Hepatocyte (in vitro differentiated cells): ENCODE measurements around the gene TTC28. TPM values are rescaled to one million over a fixed set of nuclear protein-coding genes. Genes with fewer than 3 reads are reported as not detected.

Source experiments
- DNase-seq: peaks from one replicate; pipeline ENCODE4 v3.0.0-alpha.2; 2016; ENCODE audit warnings: low spot score
- H2AFZ ChIP-seq: fragments of 200-600 bp; sonication (generic); 2 replicates; pipeline ENCODE4 v1.6.0; 2016; ENCODE audit warnings: antibody characterized with exemption, mild to moderate bottlenecking
- H3K27ac ChIP-seq: fragments of 200-600 bp; sonication (generic); 2 replicates; pipeline ENCODE4 v1.5.1; 2016; ENCODE audit warnings: mild to moderate bottlenecking
- H3K27me3 ChIP-seq: fragments of 200-600 bp; sonication (generic); 2 replicates; pipeline ENCODE4 v1.6.1; 2016
- H3K36me3 ChIP-seq: fragments of 200-600 bp; sonication (generic); replicated peaks from 2 replicates; pipeline ENCODE4 v1.5.1; 2016; ENCODE audit warnings: low read depth; ENCODE audit not compliant: insufficient read depth
- H3K4me1 ChIP-seq: fragments of 200-600 bp; sonication (generic); 2 replicates; pipeline ENCODE4 v1.5.1; 2016; ENCODE audit warnings: mild to moderate bottlenecking, moderate library complexity; ENCODE audit not compliant: insufficient read depth
- H3K4me2 ChIP-seq: fragments of 200-600 bp; sonication (generic); 2 replicates; pipeline ENCODE4 v1.6.0; 2016
- H3K4me3 ChIP-seq: fragments of 200-600 bp; sonication (generic); 2 replicates; pipeline ENCODE4 v1.5.1; 2016; ENCODE audit warnings: mild to moderate bottlenecking
- H3K79me2 ChIP-seq: fragments of 200-600 bp; sonication (generic); 2 replicates; pipeline ENCODE4 v1.6.0; 2017; ENCODE audit warnings: mild to moderate bottlenecking
- H3K9me2 ChIP-seq: fragments of 200-600 bp; sonication (generic); replicated peaks from 2 replicates; pipeline ENCODE4 v1.6.0; 2017; ENCODE audit warnings: mild to moderate bottlenecking; ENCODE audit not compliant: insufficient read depth
- H3K9me3 ChIP-seq: fragments of 200-600 bp; sonication (generic); 2 replicates; pipeline ENCODE4 v1.5.1; 2016; ENCODE audit warnings: low read depth, mild to moderate bottlenecking
- H4K20me1 ChIP-seq: fragments of 200-600 bp; sonication (generic); 2 replicates; pipeline ENCODE4 v1.6.0; 2016; ENCODE audit warnings: mild to moderate bottlenecking; ENCODE audit not compliant: insufficient read depth, poor library complexity, severe bottlenecking
- EZH2 ChIP-seq: fragments of 200-600 bp; sonication (generic); IDR thresholded peaks from 2 replicates; pipeline ENCODE4 v1.6.1; 2016; ENCODE audit warnings: antibody characterized with exemption, mild to moderate bottlenecking, borderline replicate concordance
- EZH2phosphoT487 ChIP-seq: fragments of 200-600 bp; sonication (generic); IDR thresholded peaks from one replicate; pipeline ENCODE4 v1.6.1; 2018; ENCODE audit warnings: antibody characterized with exemption, mild to moderate bottlenecking, low read depth, moderate library complexity; ENCODE audit not compliant: unreplicated experiment, severe bottlenecking
- WGBS: methylation state at CpG from one replicate; pipeline ENCODE4 v1.1.6; 2016; ENCODE audit warnings: low lambda C conversion rate; ENCODE audit errors: missing lambda C conversion rate; 5-methylcytosine and 5-hydroxymethylcytosine counted together
- polyA plus RNA-seq: library from polyadenylated mRNA; unstranded; fragments of >200 nt; fragmentation: Nextera tagmentation; extraction: Ambion mirVana; gene quantifications from 2 replicates; pipeline ENCODE4 v1.2.1, GENCODE V29; 2016
- total RNA-seq: library from RNA; depleted of rRNA; stranded (reverse); fragments of >200 nt; gene quantifications from 2 replicates; pipeline ENCODE4 v1.2.3, GENCODE V29; 2014
- TF ChIP-seq, protein P1 (sequence below): fragments of 200-600 bp; sonication (generic); IDR thresholded peaks from 2 replicates; pipeline ENCODE4 v1.5.1; 2016; ENCODE audit warnings: antibody characterized with exemption, mild to moderate bottlenecking; ENCODE audit not compliant: poor library complexity

TTC28 gene
- total and polyA plus RNA-seq, 2 experiments from 2014 or later = 14.7 to 30.4 TPM

- H2AFZ ChIP-seq = no peak overlapping the region
- DNase-seq = no peak
- 77% methylated on average over 4 of the region's 4 CpGs for WGBS
Observed at GRCh38 chr22:28629420-28630176, 50.0 kb downstream of the TTC28 start.

DNA sequence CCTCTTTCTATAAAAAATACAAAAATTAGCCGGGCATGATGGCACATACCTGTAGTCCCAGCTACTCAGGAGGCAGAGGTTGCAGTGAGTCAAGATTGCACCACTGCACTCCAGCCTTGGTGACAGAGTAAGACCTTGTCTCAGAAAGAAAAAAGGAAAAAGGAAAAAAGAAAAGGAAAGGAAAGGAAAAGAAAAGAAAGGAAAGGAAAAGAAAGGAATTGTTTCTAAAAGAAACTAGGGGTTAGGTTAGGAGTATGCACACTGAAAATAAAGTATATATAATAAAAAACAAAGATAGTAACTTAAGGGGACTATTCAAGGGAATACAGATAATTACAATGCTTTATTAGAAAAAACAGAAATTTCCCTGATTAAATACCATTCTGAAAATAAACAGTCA, 50.9 kb downstream of the TTC28 start:
- TF ChIP-seq EZH2phosphoT487 (no peak), EZH2 (no peak)
- TF ChIP-seq, protein P1, sequence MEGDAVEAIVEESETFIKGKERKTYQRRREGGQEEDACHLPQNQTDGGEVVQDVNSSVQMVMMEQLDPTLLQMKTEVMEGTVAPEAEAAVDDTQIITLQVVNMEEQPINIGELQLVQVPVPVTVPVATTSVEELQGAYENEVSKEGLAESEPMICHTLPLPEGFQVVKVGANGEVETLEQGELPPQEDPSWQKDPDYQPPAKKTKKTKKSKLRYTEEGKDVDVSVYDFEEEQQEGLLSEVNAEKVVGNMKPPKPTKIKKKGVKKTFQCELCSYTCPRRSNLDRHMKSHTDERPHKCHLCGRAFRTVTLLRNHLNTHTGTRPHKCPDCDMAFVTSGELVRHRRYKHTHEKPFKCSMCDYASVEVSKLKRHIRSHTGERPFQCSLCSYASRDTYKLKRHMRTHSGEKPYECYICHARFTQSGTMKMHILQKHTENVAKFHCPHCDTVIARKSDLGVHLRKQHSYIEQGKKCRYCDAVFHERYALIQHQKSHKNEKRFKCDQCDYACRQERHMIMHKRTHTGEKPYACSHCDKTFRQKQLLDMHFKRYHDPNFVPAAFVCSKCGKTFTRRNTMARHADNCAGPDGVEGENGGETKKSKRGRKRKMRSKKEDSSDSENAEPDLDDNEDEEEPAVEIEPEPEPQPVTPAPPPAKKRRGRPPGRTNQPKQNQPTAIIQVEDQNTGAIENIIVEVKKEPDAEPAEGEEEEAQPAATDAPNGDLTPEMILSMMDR = no peak
- 96% methylated on average over 1 of the region's 1 CpG for WGBS

More at GRCh38 chr22:28629420-28630176, 50.0 kb downstream of the TTC28 start:
- Histone ChIP-seq H3K27me3 (no peaks in the 10 kb centered on the region), H3K27ac (no peak overlapping the region), H3K36me3 (no peaks in the 10 kb centered on the region), H3K9me2 (no peaks in the 10 kb centered on the region), H3K4me1 (no peaks in the 10 kb centered on the region), H4K20me1 (no peaks in the 10 kb centered on the region), H3K79me2 (no peaks in the 10 kb centered on the region), H3K4me2 (no peak overlapping the region), H3K4me3 (no peak overlapping the region), H3K9me3 (no peaks in the 10 kb centered on the region)
- TF ChIP-seq EZH2 = no peak
- TF ChIP-seq EZH2phosphoT487 = no peak
- TF ChIP-seq, protein P1 = no peak

DNA sequence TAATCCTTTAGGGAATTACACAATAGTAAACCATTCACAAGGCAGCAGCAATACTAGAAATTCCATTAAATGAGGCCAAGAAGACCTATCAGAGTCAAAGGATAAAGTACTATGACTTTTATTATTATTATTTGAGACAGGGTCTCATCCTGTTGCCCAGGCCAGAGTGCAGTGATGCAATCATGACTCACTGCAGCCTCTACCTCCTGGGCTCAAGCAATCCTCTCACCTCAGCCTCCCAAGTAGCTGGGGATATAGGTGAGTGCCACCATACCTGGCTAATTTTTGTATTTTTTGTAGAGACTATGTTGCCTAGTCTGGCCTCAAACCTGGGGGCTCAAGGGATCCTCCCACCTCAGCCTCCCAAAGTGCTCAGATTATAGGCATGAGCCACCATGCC, 51.8 kb downstream of the TTC28 start:
- no peak overlapping the region for H3K27ac ChIP-seq
- no peaks in the 10 kb centered on the region for H3K4me1 ChIP-seq
- no peaks in the 10 kb centered on the region for H3K27me3 ChIP-seq
- H3K79me2 ChIP-seq = no peaks in the 10 kb centered on the region
- no peaks in the 10 kb centered on the region for H3K36me3 ChIP-seq
- no peaks in the 10 kb centered on the region for H3K9me2 ChIP-seq
- H3K4me2 ChIP-seq = no peak overlapping the region
- H2AFZ ChIP-seq = no peak overlapping the region
- H3K4me3 ChIP-seq = no peak overlapping the region
- no peaks in the 10 kb centered on the region for H4K20me1 ChIP-seq
- TF ChIP-seq EZH2 = no peak
- no peak for TF ChIP-seq EZH2phosphoT487
- TF ChIP-seq, protein P1 = no peak
- no peaks in the 10 kb centered on the region for H3K9me3 ChIP-seq
- DNase-seq = no peak

More for the DNA sequence above, 50.9 kb downstream of the TTC28 start:
- no peaks in the 10 kb centered on the region for H3K9me2 ChIP-seq
- H3K27me3 ChIP-seq = no peaks in the 10 kb centered on the region
- H3K79me2 ChIP-seq = no peaks in the 10 kb centered on the region
- no peak overlapping the region for H3K27ac ChIP-seq
- no peak for DNase-seq
- no peak overlapping the region for H3K4me3 ChIP-seq
- H3K9me3 ChIP-seq = no peaks in the 10 kb centered on the region
- no peak overlapping the region for H3K4me2 ChIP-seq
- H3K36me3 ChIP-seq = no peaks in the 10 kb centered on the region
- H4K20me1 ChIP-seq = no peaks in the 10 kb centered on the region
- no peaks in the 10 kb centered on the region for H3K4me1 ChIP-seq
- H2AFZ ChIP-seq = no peak overlapping the region
